ENCODE data around the gene CDK6. TPM values are rescaled to one million over a fixed set of nuclear protein-coding genes. Genes with fewer than 3 reads are reported as not detected.

Gene CDK6
- total and polyA plus RNA-seq, 2 experiments from 2014 or later, result 7.4 to 23.7 TPM

GRCh38 chr7:92735707-92736106, 100.7 kb downstream of the CDK6 start:
- Mint-ChIP-seq H3K36me3 (ENCODE audit: low read depth) (no peaks in the 10 kb centered on the region), H3K4me3 (no peak overlapping the region), H3K27me3 (ENCODE audit: insufficient read depth, low read depth, poor library complexity) (peaks cover under 1% of the 10 kb centered on the region), H3K9me3 (no peaks in the 10 kb centered on the region), H3K4me1 (peaks cover 2% of the 10 kb centered on the region), H3K27ac (no peak overlapping the region)
- no peak overlapping the region for H3K27ac ChIP-seq (ENCODE audit: low read depth)
- ATAC-seq (no peak), DNase-seq (ENCODE audit: low spot score) (no peak)
- no peak overlapping the region for H2AFZ ChIP-seq
- H3K4me3 ChIP-seq, result no peak overlapping the region
- no peaks in the 10 kb centered on the region for H4K20me1 ChIP-seq (replicated peaks; ENCODE audit: insufficient read depth)
- H3K4me1 ChIP-seq (ENCODE audit: insufficient read depth), result peaks cover 7% of the 10 kb centered on the region
- no peaks in the 10 kb centered on the region for H3K9me2 ChIP-seq (ENCODE audit: insufficient read depth)
- TF ChIP-seq POLR2AphosphoS5 (IDR thresholded peaks at IDR 0.05; ENCODE audit: low read depth) (no peak), ZNF331 (CRISPR knock-in tag; IDR thresholded peaks at IDR 0.05; ENCODE audit: low read depth) (no peak), CREB1 (CRISPR knock-in tag; IDR thresholded peaks at IDR 0.05; ENCODE audit: low read depth) (no peak), ZNF462 (CRISPR knock-in tag; IDR thresholded peaks at IDR 0.05) (no peak), EZH2 (IDR thresholded peaks at IDR 0.05; ENCODE audit: low read depth, unreplicated experiment) (no peak), CTCF (conservative IDR thresholded peaks at IDR 0.05; ENCODE audit: low read depth in 2 of 2) (no peak), JUNB (IDR thresholded peaks at IDR 0.05; ENCODE audit: unreplicated experiment) (no peak), ZNF114 (CRISPR knock-in tag; IDR thresholded peaks at IDR 0.05) (no peak), STAT1 (IDR thresholded peaks at IDR 0.05; ENCODE audit: unreplicated experiment) (no peak), NANOG (IDR thresholded peaks at IDR 0.05; ENCODE audit: borderline replicate concordance) (no peak), EZH2phosphoT487 (IDR thresholded peaks at IDR 0.05; ENCODE audit: unreplicated experiment) (no peak)
- TF ChIP-seq, protein P1, sequence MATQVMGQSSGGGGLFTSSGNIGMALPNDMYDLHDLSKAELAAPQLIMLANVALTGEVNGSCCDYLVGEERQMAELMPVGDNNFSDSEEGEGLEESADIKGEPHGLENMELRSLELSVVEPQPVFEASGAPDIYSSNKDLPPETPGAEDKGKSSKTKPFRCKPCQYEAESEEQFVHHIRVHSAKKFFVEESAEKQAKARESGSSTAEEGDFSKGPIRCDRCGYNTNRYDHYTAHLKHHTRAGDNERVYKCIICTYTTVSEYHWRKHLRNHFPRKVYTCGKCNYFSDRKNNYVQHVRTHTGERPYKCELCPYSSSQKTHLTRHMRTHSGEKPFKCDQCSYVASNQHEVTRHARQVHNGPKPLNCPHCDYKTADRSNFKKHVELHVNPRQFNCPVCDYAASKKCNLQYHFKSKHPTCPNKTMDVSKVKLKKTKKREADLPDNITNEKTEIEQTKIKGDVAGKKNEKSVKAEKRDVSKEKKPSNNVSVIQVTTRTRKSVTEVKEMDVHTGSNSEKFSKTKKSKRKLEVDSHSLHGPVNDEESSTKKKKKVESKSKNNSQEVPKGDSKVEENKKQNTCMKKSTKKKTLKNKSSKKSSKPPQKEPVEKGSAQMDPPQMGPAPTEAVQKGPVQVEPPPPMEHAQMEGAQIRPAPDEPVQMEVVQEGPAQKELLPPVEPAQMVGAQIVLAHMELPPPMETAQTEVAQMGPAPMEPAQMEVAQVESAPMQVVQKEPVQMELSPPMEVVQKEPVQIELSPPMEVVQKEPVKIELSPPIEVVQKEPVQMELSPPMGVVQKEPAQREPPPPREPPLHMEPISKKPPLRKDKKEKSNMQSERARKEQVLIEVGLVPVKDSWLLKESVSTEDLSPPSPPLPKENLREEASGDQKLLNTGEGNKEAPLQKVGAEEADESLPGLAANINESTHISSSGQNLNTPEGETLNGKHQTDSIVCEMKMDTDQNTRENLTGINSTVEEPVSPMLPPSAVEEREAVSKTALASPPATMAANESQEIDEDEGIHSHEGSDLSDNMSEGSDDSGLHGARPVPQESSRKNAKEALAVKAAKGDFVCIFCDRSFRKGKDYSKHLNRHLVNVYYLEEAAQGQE (IDR thresholded peaks at IDR 0.05; ENCODE audit: unreplicated experiment), result no peak
- TF ChIP-seq, protein P2, sequence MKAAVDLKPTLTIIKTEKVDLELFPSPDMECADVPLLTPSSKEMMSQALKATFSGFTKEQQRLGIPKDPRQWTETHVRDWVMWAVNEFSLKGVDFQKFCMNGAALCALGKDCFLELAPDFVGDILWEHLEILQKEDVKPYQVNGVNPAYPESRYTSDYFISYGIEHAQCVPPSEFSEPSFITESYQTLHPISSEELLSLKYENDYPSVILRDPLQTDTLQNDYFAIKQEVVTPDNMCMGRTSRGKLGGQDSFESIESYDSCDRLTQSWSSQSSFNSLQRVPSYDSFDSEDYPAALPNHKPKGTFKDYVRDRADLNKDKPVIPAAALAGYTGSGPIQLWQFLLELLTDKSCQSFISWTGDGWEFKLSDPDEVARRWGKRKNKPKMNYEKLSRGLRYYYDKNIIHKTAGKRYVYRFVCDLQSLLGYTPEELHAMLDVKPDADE (IDR thresholded peaks at IDR 0.05), result no peak
- H3K79me2 ChIP-seq (replicated peaks; ENCODE audit: insufficient read depth), result no peaks in the 10 kb centered on the region
- no peaks in the 10 kb centered on the region for H3K36me3 ChIP-seq (ENCODE audit: insufficient read depth)
- no peak overlapping the region for H3K4me2 ChIP-seq
- H3F3A ChIP-seq (replicated peaks; ENCODE audit: low read depth), result no peaks in the 10 kb centered on the region
- no peaks in the 10 kb centered on the region for H3K27me3 ChIP-seq (ENCODE audit: insufficient read depth)
